Left lung (tissue), 10 donors: Measurements from ENCODE around the gene RHOF. TPM values are rescaled to one million over a fixed set of nuclear protein-coding genes. Genes with fewer than 3 reads are reported as not detected.

Source experiments
- ATAC-seq: fragments of 200-7000 bp; cut with Tn5 transposase; one replicate; pipeline ENCODE4 v1.9.1; 2020; ENCODE audit warnings: moderate library complexity
- DNase-seq, 4 donors: peaks; one replicate each; pipeline ENCODE4 v3.0.0-alpha.2; 2013 to 2020
- H3K27ac ChIP-seq, 2 donors: fragments of 200-600 bp; sonication (generic) in 1 of 2; one replicate each; pipeline versions ENCODE4 v1.5.0 to v1.8.0; 2020 to 2021
- H3K27me3 ChIP-seq, 2 donors: fragments of 200-600 bp; sonication (generic) in 1 of 2; one replicate each; pipeline versions ENCODE4 v1.5.0 to v1.8.0; 2020 to 2021
- H3K36me3 ChIP-seq, 2 donors: fragments of 200-600 bp; sonication (generic) in 1 of 2; one replicate each; pipeline versions ENCODE4 v1.5.0 to v1.8.0; 2020 to 2021
- H3K4me1 ChIP-seq, 2 donors: fragments of 200-600 bp; one replicate each; pipeline ENCODE4 v1.8.0; 2021
- H3K4me3 ChIP-seq, 2 donors: fragments of 200-600 bp; sonication (generic) in 1 of 2; one replicate each; pipeline versions ENCODE4 v1.5.0 to v1.8.0; 2020 to 2021; ENCODE audit warnings: mild to moderate bottlenecking in 1 of 2
- H3K9me3 ChIP-seq, 2 donors: fragments of 200-600 bp; sonication (generic) in 1 of 2; one replicate each; pipeline versions ENCODE4 v1.5.0 to v1.8.0; 2020 to 2021
- CTCF ChIP-seq, 2 donors: fragments of 200-600 bp; sonication (generic) in 1 of 2; IDR thresholded peaks; one replicate each; pipeline versions ENCODE4 v1.5.0 to v1.8.0; 2021; ENCODE audit warnings: antibody characterized with exemption in 2 of 2
- intact Hi-C, 2 donors: fragments of 100-400 bp; cut with DNase I; formaldehyde crosslinking; loops; one replicate each; pipeline versions ENCODE4 v1.11.2 to v1.14.2; 2022
- polyA plus RNA-seq, 6 donors: library from polyadenylated mRNA; unstranded; fragments of 120-200 nt; gene quantifications; one replicate each; pipeline ENCODE4 v1.2.1, GENCODE V29; 2013; ENCODE audit not compliant: insufficient read length in 6 of 6
- total RNA-seq, 2 donors: library from RNA; stranded (reverse); fragmentation: NEBNext Ultra II Directional; extraction: Animal tissue kit (Norgen Biotek cat#: 25700); gene quantifications; one replicate each; pipeline ENCODE4 v1.2.1, GENCODE V29; 2021
- donor health status: DM: no; HTN: yes; CAD: no.
- donor health status: DM: no; HTN: no; CAD: no.

Gene RHOF
- total and polyA plus RNA-seq, 8 donors: 8.5 to 48.3 (median 12.3) TPM

DNA sequence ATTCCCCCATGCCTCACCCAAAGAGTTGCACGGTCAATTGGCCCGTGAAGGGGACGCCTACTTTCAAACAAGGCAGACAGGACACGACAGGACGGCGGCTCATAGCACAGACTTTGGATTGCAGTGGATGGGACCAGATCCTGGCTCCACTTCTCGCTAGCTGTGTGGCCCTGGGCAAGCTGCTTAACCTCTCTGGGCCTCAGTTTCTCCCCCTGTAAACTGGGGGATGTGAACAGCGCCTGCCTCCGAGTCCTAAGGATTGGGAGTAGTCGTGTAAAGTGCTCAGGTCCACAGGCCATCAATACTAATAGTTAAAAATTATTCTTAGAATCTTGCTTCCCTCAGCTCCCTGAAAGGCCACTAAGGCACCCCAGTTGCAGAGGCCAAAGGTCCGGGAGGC, 13.1 kb downstream of the RHOF start:
- intact Hi-C loops: no loop called here
- no peak overlapping the region for H3K27ac ChIP-seq
- no peaks in the 10 kb centered on the region for H3K27me3 ChIP-seq
- peaks cover 0 to 39% of the 10 kb centered on the region in 2 donors for H3K36me3 ChIP-seq
- no peak for TF ChIP-seq CTCF (IDR thresholded peaks at IDR 0.05)
- H3K4me3 ChIP-seq: no peak overlapping the region
- DNase-seq (no peak), ATAC-seq (no peak)
- H3K4me1 ChIP-seq: peaks cover 6 to 36% of the 10 kb centered on the region in 2 donors
- no peaks in the 10 kb centered on the region for H3K9me3 ChIP-seq

- TF ChIP-seq CTCF (IDR thresholded peaks at IDR 0.05): no peak
- intact Hi-C loops: no loop called here
- Histone ChIP-seq H3K27ac (peak overlapping the region in 1 of 2 donors; percentile 16), H3K27me3 (no peaks in the 10 kb centered on the region), H3K9me3 (no peaks in the 10 kb centered on the region), H3K4me3 (no peak overlapping the region), H3K4me1 (peaks cover 6 to 36% of the 10 kb centered on the region in 2 donors), H3K36me3 (peaks cover 0 to 39% of the 10 kb centered on the region in 2 donors)
- DNase-seq: no peak
- peak; percentile 39 for ATAC-seq
Measured at GRCh38 chr12:121779422-121779895, 14.0 kb downstream of the RHOF start.

DNA sequence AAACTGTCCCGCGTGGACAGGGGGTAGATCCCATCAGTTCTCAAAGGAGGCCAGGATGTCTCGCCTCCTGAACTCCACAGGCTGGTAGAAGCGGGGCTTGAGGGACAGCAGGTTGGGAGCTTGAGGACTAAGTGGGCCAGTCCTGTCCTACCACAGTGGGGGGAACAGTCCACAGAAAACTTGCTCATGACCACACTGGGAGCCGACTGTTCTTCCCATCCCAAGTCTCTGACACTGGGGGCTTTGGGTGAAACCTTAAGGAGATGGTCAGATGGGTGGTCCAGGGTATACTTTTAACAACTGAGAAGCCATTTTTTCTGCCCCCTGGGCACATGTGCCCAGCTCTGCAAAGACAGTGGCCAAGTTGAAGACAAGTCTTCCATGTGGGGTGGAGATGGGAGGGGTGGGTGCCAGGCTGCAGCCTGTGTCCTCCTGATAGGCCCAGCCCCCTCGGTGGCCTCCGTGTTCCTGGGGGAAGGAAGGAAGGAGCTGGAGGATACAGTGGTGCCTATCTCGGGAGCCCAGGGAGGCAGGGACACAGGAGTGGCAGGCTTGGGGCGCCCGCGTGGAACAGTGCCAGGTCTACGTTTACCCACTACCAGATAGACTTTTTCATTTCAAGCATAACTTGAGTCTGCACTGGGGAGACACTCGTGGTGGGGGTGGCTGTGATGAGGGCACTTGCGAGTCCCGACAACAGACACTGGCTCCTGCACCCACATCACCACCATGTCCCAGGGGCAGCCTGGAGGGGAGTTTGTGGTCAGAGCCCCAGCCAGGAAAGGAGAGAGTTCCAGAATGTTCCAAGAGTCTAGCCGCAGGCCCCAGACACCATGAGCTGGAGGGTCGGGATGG, 14.7 kb downstream of the RHOF start:
- DNase-seq (no peak), ATAC-seq (no peak)
- Histone ChIP-seq H3K9me3 (no peaks in the 10 kb centered on the region), H3K27ac (peak overlapping the region in 1 of 2 donors; percentile 16), H3K36me3 (peaks cover 0 to 39% of the 10 kb centered on the region in 2 donors), H3K4me1 (peaks cover 8 to 32% of the 10 kb centered on the region in 2 donors), H3K4me3 (no peak overlapping the region), H3K27me3 (no peaks in the 10 kb centered on the region)
- no peak for TF ChIP-seq CTCF (IDR thresholded peaks at IDR 0.05)
- intact Hi-C loops: no loop called here

- no peak overlapping the region for H3K4me3 ChIP-seq
- H3K27me3 ChIP-seq: no peaks in the 10 kb centered on the region
- intact Hi-C loops: no loop called here
- peaks cover 0 to 39% of the 10 kb centered on the region in 2 donors for H3K36me3 ChIP-seq
- H3K9me3 ChIP-seq: no peaks in the 10 kb centered on the region
- DNase-seq: peak in 3 of 4 donors; percentile 70 to 99 (median 84)
- peak; percentile 65 to 91 for TF ChIP-seq CTCF (IDR thresholded peaks at IDR 0.05)
- peak; percentile 60 for ATAC-seq
- peaks cover 2 to 22% of the 10 kb centered on the region in 2 donors for H3K4me1 ChIP-seq
- H3K27ac ChIP-seq: no peak overlapping the region
Measured at GRCh38 chr12:121776190-121777098, 17.0 kb downstream of the RHOF start.
